Type B pancreatic cell (in vitro differentiated cells): ENCODE results near the gene SLC13A2. TPM values are rescaled to one million over a fixed set of nuclear protein-coding genes. Genes with fewer than 3 reads are reported as not detected.

Source experiments
- DNase-seq: peaks from one replicate; pipeline ENCODE4 v3.0.0; 2021; ENCODE audit warnings: mixed read lengths; ENCODE audit not compliant: unreplicated experiment; ENCODE audit errors: extremely low spot score
- H3K27ac Mint-ChIP-seq: 2 replicates; pipeline ENCODE4 v1.8.0; 2021; ENCODE audit warnings: mild to moderate bottlenecking, mixed read lengths
- H3K27me3 Mint-ChIP-seq: 2 replicates; pipeline ENCODE4 v1.8.0; 2021; ENCODE audit warnings: mixed read lengths
- H3K36me3 Mint-ChIP-seq: 2 replicates; pipeline ENCODE4 v1.8.0; 2021; ENCODE audit warnings: mixed read lengths
- H3K4me1 Mint-ChIP-seq: one replicate; pipeline ENCODE4 v1.8.0; 2021; ENCODE audit warnings: mixed read lengths; ENCODE audit not compliant: unreplicated experiment
- H3K4me3 Mint-ChIP-seq: 2 replicates; pipeline ENCODE4 v1.8.0; 2021; ENCODE audit warnings: mild to moderate bottlenecking, mixed read lengths
- H3K9me3 Mint-ChIP-seq: 2 replicates; pipeline ENCODE4 v1.8.0; 2021; ENCODE audit warnings: mixed read lengths
- total RNA-seq: library from RNA; stranded (reverse); gene quantifications from 2 replicates; pipeline ENCODE4 v1.2.1, GENCODE V29; 2021; ENCODE audit warnings: low replicate concordance
- TF ChIP-seq, protein P1 (sequence below): fragments of 200-600 bp; sonication (generic); conservative IDR thresholded peaks from 2 replicates; pipeline ENCODE4 v1.5.0; 2021; ENCODE audit warnings: antibody characterized with exemption, mild to moderate bottlenecking

The SLC13A2 gene
- total RNA-seq, 1 donor from 2014 or later = 1.2 TPM

DNA sequence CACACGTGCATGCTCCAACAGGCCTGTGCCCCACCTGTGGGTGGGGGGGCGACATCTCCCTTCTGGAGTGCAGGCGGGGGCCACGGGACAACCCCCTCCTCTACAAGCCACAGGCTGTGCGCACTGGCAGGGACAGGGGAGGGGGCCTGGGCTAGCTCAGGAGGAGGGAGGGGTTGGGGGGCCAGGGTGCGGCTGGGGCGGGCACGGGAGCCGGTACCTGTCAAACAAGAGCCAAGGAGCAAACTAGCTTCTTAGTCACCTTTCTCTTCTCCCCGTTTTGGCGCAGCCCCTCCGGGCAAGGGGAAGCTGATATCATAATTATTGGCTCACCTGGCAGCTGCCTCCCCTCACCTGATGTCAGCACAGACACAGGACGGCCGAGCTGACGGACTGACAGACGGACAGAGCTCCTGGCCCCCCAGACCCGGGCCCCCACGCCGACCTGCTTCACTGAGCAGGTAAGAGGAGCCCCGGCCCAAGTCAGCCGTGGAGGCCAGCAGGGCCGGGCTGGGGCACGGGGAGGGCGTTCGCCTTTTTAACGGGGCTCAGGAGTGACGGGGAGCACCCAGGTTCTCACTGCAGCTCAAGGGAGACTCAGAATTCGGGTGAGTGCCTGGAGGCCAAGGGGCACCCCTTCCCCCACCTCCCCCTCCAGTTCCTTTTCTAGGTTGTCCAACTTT lies 32.7 kb downstream of the SLC13A2 start, which contains the start of gene FOXN1:
Gene FOXN1, plus strand, starts transcription at position 363 of the 680 bp plus-strand sequence. CDS start 17,622 bp downstream, outside the sequence.
- peak within 1 kb of the TSS; percentile 33 for H3K27ac Mint-ChIP-seq
- peaks cover 28% of the 10 kb centered on the region for H3K4me1 Mint-ChIP-seq
- H3K36me3 Mint-ChIP-seq = no peaks in the 10 kb centered on the region
- no peak within 1 kb of the TSS for H3K4me3 Mint-ChIP-seq
- TF ChIP-seq, protein P1, sequence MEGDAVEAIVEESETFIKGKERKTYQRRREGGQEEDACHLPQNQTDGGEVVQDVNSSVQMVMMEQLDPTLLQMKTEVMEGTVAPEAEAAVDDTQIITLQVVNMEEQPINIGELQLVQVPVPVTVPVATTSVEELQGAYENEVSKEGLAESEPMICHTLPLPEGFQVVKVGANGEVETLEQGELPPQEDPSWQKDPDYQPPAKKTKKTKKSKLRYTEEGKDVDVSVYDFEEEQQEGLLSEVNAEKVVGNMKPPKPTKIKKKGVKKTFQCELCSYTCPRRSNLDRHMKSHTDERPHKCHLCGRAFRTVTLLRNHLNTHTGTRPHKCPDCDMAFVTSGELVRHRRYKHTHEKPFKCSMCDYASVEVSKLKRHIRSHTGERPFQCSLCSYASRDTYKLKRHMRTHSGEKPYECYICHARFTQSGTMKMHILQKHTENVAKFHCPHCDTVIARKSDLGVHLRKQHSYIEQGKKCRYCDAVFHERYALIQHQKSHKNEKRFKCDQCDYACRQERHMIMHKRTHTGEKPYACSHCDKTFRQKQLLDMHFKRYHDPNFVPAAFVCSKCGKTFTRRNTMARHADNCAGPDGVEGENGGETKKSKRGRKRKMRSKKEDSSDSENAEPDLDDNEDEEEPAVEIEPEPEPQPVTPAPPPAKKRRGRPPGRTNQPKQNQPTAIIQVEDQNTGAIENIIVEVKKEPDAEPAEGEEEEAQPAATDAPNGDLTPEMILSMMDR = no peak
- no peaks in the 10 kb centered on the region for H3K9me3 Mint-ChIP-seq
- peaks cover 12% of the 10 kb centered on the region for H3K27me3 Mint-ChIP-seq
- no peak for DNase-seq

DNA sequence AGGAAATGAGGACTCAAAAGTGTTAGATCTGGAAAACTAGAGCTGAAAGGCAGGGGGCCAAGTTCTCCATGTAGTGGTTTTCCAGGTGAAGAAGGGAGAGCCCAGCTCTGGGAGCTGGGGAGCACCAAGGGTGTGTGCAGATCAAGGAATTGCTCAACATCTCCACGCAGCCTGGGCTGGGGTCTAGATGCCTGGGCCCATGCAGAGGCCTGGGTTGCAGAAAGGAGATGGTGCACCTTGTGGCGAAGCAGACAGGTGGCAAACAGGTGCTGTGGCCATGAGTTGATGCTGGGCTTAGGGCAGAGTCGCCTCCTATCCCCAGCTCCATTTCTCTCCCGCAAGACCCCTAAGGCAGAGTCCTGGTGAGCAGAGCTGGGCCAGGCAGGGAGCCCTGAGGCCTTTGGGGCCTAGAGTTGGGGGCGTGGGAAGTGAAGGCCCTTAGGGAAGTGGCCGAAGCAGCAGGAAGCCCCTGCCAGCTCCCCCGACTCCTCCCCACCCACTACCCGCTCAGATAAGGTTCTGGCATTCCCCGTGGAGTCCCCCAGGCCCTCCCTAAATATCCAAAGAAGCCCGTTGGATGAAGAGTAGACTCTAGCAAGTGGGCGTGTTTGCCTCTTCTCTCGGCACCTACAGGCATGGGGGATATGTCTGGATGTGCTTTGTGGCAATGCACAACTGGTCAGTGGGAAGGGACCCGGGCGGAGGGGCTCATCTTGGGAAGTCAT lies 33.5 kb downstream of the SLC13A2 start:
- no peak overlapping the region for H3K4me3 Mint-ChIP-seq
- no peaks in the 10 kb centered on the region for H3K36me3 Mint-ChIP-seq
- H3K4me1 Mint-ChIP-seq = peaks cover 23% of the 10 kb centered on the region
- H3K9me3 Mint-ChIP-seq = no peaks in the 10 kb centered on the region
- H3K27ac Mint-ChIP-seq = no peak overlapping the region
- DNase-seq = no peak
- peaks cover 12% of the 10 kb centered on the region for H3K27me3 Mint-ChIP-seq
- TF ChIP-seq, protein P1 = no peak

DNA sequence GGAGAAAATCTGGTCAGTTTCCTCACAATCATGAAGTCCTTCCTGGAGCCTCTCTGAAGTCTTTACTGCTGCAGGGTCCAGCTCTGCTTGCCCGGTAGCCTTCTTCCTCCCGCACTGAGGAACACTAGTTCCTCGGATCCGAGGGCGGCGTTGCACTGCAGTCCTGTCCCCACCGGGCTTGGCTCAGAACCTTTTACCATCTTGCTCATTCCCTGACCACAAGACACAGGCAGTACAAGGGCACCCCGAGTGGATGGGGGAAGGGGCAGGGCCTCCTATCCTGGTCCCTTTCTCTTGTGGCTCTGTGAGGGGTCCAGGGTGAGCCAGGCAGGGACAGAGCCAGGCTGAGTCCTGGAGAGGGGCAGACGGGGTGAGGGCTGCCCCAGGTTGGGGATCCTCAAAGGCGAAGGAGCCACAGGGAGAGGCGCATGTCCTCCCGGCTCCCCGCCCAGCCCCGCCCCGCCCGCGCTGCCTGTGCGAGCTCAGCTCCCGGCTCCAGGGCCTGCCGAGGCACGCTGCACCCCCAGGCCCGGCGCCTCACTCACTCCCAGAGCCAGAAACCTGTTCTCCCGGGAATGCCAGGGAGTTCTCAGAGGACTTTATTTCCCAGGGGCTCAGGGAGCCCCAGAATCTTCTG lies 34.2 kb downstream of the SLC13A2 start:
- no peak overlapping the region for H3K27ac Mint-ChIP-seq
- peaks cover 23% of the 10 kb centered on the region for H3K4me1 Mint-ChIP-seq
- H3K4me3 Mint-ChIP-seq = no peak overlapping the region
- peaks cover 12% of the 10 kb centered on the region for H3K27me3 Mint-ChIP-seq
- no peak for DNase-seq
- H3K36me3 Mint-ChIP-seq = no peaks in the 10 kb centered on the region
- H3K9me3 Mint-ChIP-seq = no peaks in the 10 kb centered on the region
- TF ChIP-seq, protein P1 = no peak

DNA sequence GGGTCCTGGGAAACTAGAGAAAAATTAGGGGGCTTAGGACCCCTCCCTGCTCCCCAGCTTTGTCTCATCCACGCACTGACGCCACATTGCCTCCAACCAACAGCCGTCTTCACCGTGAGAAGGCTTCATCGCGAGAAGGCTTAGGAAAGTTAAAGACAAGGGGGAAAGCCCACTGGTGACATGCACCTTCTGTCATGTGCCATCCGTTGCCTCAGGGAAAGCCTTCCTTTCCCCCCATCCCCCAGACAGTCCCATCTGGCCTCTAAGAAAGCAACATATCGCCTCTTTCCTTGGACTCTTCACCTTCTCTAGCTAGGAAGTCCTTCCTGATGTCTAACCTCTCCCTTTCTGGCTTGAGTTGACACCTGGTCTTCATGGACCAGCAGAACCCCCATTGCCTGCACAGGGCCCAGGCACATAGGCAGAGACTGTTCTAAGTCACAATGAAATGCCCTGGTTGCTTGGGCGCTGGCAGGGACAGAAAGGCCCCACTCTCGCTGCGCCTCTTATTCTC lies 34.8 kb downstream of the SLC13A2 start:
- peaks cover 12% of the 10 kb centered on the region for H3K27me3 Mint-ChIP-seq
- H3K27ac Mint-ChIP-seq = no peak overlapping the region
- no peaks in the 10 kb centered on the region for H3K36me3 Mint-ChIP-seq
- TF ChIP-seq, protein P1 = no peak
- no peaks in the 10 kb centered on the region for H3K9me3 Mint-ChIP-seq
- peaks cover 23% of the 10 kb centered on the region for H3K4me1 Mint-ChIP-seq
- DNase-seq = no peak
- H3K4me3 Mint-ChIP-seq = peak overlapping the region; percentile 45

DNA sequence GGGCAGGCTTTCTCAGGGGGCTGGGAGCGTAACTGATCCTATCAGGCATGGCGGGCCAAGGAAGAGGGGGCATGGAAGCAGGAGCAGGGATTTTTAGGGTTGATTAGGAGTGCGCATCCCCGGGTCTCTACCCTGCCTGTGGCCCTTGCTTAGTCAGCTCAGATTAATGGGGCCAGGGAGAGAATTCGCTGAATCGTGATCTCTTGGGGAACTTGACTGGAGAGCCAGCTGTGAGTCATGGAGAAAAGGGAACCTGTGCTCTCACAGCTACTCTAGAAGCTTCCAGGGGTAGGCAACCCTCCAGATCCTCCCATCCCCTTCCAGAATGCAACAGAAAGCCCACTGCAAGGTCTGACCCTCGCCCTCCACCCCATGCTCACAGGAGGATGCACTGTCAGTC lies 36.3 kb downstream of the SLC13A2 start:
- Mint-ChIP-seq H3K9me3 (no peaks in the 10 kb centered on the region), H3K4me3 (no peak overlapping the region), H3K36me3 (no peaks in the 10 kb centered on the region), H3K27me3 (peaks cover 19% of the 10 kb centered on the region), H3K27ac (no peak overlapping the region), H3K4me1 (peaks cover 22% of the 10 kb centered on the region)
- no peak for DNase-seq
- TF ChIP-seq, protein P1 = no peak
